ENCODE results near the gene SULF2. TPM values are rescaled to one million over a fixed set of nuclear protein-coding genes. Genes with fewer than 3 reads are reported as not detected.

SULF2 gene
- total RNA-seq, 1 experiment from 2014 or later, result 13.0 TPM

GRCh38 chr20:47674686-47675085 is 110.6 kb downstream of the SULF2 start:
- ATAC-seq, result no peak
- Histone ChIP-seq H2AFZ (ENCODE audit: low read depth, low read length, poor library complexity, severe bottlenecking) (no peak overlapping the region), H3K4me1 (ENCODE audit: control insufficient read depth in 1 of 2, insufficient read depth in 2 of 2, low read length in 2 of 2) (peaks cover 0 to 8% of the 10 kb centered on the region in 2 experiments; a peak in 1 of 4 replicates), H3K4me2 (ENCODE audit: low read length) (no peak overlapping the region), H3K27me3 (ENCODE audit: insufficient read depth, low read length) (no peaks in the 10 kb centered on the region), H3K4me3 (replicated peaks in 1 of 2; ENCODE audit: low read depth in 1 of 2, low read length in 2 of 2) (no peak overlapping the region), H4K20me1 (ENCODE audit: insufficient read depth) (no peaks in the 10 kb centered on the region), H3K9ac (ENCODE audit: low read length) (no peak overlapping the region), H3K27ac (ENCODE audit: low read depth, low read length) (no peak overlapping the region), H3K9me2 (ENCODE audit: insufficient read depth) (no peaks in the 10 kb centered on the region), H3K36me3 (ENCODE audit: control insufficient read depth in 1 of 2, insufficient read depth in 2 of 2, low read length in 2 of 2) (no peaks in the 10 kb centered on the region), H3K9me3 (ENCODE audit: control insufficient read depth in 1 of 2, insufficient read depth in 1 of 2, low read depth in 1 of 2, low read length in 2 of 2) (no peaks in the 10 kb centered on the region), H3K79me2 (ENCODE audit: insufficient read depth, low read length) (no peaks in the 10 kb centered on the region)
- TF ChIP-seq EZH2 (IDR thresholded peaks at IDR 0.05) (no peak), POLR2AphosphoS5 (IDR thresholded peaks at IDR 0.05; ENCODE audit: low read depth, low read length) (no peak), SRF (IDR thresholded peaks at IDR 0.05; ENCODE audit: low read depth) (no peak), SP1 (IDR thresholded peaks at IDR 0.05; ENCODE audit: low read depth) (no peak), YY1 (IDR thresholded peaks at IDR 0.05; ENCODE audit: extremely low read depth, insufficient replicate concordance, low read depth, low read length) (no peak)
- BruUV-seq (replicated peaks), result no TSS peak
- ChIA-PET CTCF (no interaction called here), POLR2A (no interaction called here), RAD21 (ENCODE audit: low non-redundant PET in 1 of 2, low total read pairs in 2 of 2, uncharacterized antibody in 2 of 2, unreplicated experiment in 2 of 2) (no interaction called here)
- intact Hi-C loops (cut with micrococcal nuclease), result loop anchor here (5.0 kb wide), 2 partner anchors 38 to 113 kb away; partner anchors contain the start of gene SULF2
- DNase-seq (ENCODE audit: low read depth, low spot score), result no peak

- Histone ChIP-seq H3K4me3 (replicated peaks in 1 of 2; ENCODE audit: low read depth in 1 of 2, low read length in 2 of 2) (no peak overlapping the region), H3K36me3 (ENCODE audit: control insufficient read depth in 1 of 2, insufficient read depth in 2 of 2, low read length in 2 of 2) (no peaks in the 10 kb centered on the region), H4K20me1 (ENCODE audit: insufficient read depth) (no peaks in the 10 kb centered on the region), H3K4me1 (ENCODE audit: control insufficient read depth in 1 of 2, insufficient read depth in 2 of 2, low read length in 2 of 2) (peaks cover 0 to 8% of the 10 kb centered on the region in 2 experiments; a peak in 1 of 4 replicates), H3K27ac (ENCODE audit: low read depth, low read length) (no peak overlapping the region), H2AFZ (ENCODE audit: low read depth, low read length, poor library complexity, severe bottlenecking) (no peak overlapping the region), H3K27me3 (ENCODE audit: insufficient read depth, low read length) (no peaks in the 10 kb centered on the region), H3K79me2 (ENCODE audit: insufficient read depth, low read length) (no peaks in the 10 kb centered on the region), H3K4me2 (ENCODE audit: low read length) (no peak overlapping the region), H3K9me3 (ENCODE audit: control insufficient read depth in 1 of 2, insufficient read depth in 1 of 2, low read depth in 1 of 2, low read length in 2 of 2) (no peaks in the 10 kb centered on the region), H3K9ac (ENCODE audit: low read length) (no peak overlapping the region), H3K9me2 (ENCODE audit: insufficient read depth) (no peaks in the 10 kb centered on the region)
- ChIA-PET RAD21 (ENCODE audit: low non-redundant PET in 1 of 2, low total read pairs in 2 of 2, uncharacterized antibody in 2 of 2, unreplicated experiment in 2 of 2) (no interaction called here), POLR2A (no interaction called here), CTCF (interaction anchor here (1.3 kb wide), 1 partner anchor 946 kb away, joined by 3 read pairs; no protein-coding TSS in a partner anchor)
- no peak for DNase-seq (ENCODE audit: low read depth, low spot score)
- intact Hi-C loops (cut with micrococcal nuclease), result no loop called here
- no peak for ATAC-seq
- BruUV-seq (replicated peaks), result no TSS peak
- TF ChIP-seq SRF (IDR thresholded peaks at IDR 0.05; ENCODE audit: low read depth) (no peak), EZH2 (IDR thresholded peaks at IDR 0.05) (no peak), RAD21 (IDR thresholded peaks at IDR 0.05; ENCODE audit: low read depth) (no peak), ATF3 (IDR thresholded peaks at IDR 0.05) (no peak), EGR1 (IDR thresholded peaks at IDR 0.05; ENCODE audit: low read depth) (no peak), POLR2AphosphoS5 (IDR thresholded peaks at IDR 0.05; ENCODE audit: low read depth, low read length) (no peak), CEBPB (IDR thresholded peaks at IDR 0.05; ENCODE audit: low read depth) (no peak), FOSL1 (IDR thresholded peaks at IDR 0.05; ENCODE audit: low read depth) (no peak), REST (IDR thresholded peaks at IDR 0.05; ENCODE audit: low read depth) (no peak), JUND (IDR thresholded peaks at IDR 0.05) (no peak), ZNF274 (IDR thresholded peaks at IDR 0.05; ENCODE audit: low read depth, low read length) (no peak), ZFX (IDR thresholded peaks at IDR 0.05) (no peak), EZH2phosphoT487 (IDR thresholded peaks at IDR 0.05; ENCODE audit: borderline replicate concordance) (no peak), CBX3 (IDR thresholded peaks at IDR 0.05; ENCODE audit: low read depth) (no peak), SIN3A (IDR thresholded peaks at IDR 0.05; ENCODE audit: low read depth) (no peak)
- TF ChIP-seq, protein P1, sequence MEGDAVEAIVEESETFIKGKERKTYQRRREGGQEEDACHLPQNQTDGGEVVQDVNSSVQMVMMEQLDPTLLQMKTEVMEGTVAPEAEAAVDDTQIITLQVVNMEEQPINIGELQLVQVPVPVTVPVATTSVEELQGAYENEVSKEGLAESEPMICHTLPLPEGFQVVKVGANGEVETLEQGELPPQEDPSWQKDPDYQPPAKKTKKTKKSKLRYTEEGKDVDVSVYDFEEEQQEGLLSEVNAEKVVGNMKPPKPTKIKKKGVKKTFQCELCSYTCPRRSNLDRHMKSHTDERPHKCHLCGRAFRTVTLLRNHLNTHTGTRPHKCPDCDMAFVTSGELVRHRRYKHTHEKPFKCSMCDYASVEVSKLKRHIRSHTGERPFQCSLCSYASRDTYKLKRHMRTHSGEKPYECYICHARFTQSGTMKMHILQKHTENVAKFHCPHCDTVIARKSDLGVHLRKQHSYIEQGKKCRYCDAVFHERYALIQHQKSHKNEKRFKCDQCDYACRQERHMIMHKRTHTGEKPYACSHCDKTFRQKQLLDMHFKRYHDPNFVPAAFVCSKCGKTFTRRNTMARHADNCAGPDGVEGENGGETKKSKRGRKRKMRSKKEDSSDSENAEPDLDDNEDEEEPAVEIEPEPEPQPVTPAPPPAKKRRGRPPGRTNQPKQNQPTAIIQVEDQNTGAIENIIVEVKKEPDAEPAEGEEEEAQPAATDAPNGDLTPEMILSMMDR (IDR thresholded peaks at IDR 0.05 in 2 of 3, conservative IDR thresholded peaks at IDR 0.05 in 1 of 3; ENCODE audit: borderline replicate concordance in 1 of 3, insufficient read depth in 1 of 3, low read depth in 2 of 3, low read length in 2 of 3), result no peak
Observed at GRCh38 chr20:47674145-47674544, 111.1 kb downstream of the SULF2 start.
